HG02642 (cell line): Measurements from ENCODE around the gene MED12L.
A peak's percentile ranks its signal among the peaks of the same experiment; 100 is the strongest.
"Not testable (repeated sequence)": the region's sequence is repeated elsewhere in the genome, so short reads cannot be mapped to it uniquely, and the experiment has no call there.

Source experiments
- ATAC-seq: cut with Tn5 transposase; IDR thresholded peaks from one replicate; pipeline ENCODE4 v1.9.1; 2021; ENCODE audit warnings: mild to moderate bottlenecking; ENCODE audit not compliant: unreplicated experiment, poor library complexity

The MED12L gene

GRCh38 chr3:151230646-151231045, 145.2 kb downstream of the MED12L start:
- peak; percentile 55 for ATAC-seq

GRCh38 chr3:151232403-151232802, 146.9 kb downstream of the MED12L start:
- ATAC-seq: not testable (repeated sequence)

GRCh38 chr3:151232991-151233390, 147.5 kb downstream of the MED12L start:
- ATAC-seq: no peak

- no peak for ATAC-seq
Measured at GRCh38 chr3:151234825-151235224, 149.4 kb downstream of the MED12L start.

GRCh38 chr3:151236316-151236715, 150.9 kb downstream of the MED12L start:
- ATAC-seq: no peak

- ATAC-seq: no peak
Measured at GRCh38 chr3:151236736-151237135, 151.3 kb downstream of the MED12L start.

- not testable (repeated sequence) for ATAC-seq
Measured at GRCh38 chr3:151242006-151242405, 156.5 kb downstream of the MED12L start.

GRCh38 chr3:151248772-151249337, 163.4 kb downstream of the MED12L start:
- no peak for ATAC-seq

GRCh38 chr3:151256749-151257148, 171.3 kb downstream of the MED12L start:
- no peak for ATAC-seq

- no peak for ATAC-seq
Measured at GRCh38 chr3:151259664-151260063, 174.2 kb downstream of the MED12L start.

GRCh38 chr3:151262871-151263525, 177.5 kb downstream of the MED12L start:
- no peak for ATAC-seq

GRCh38 chr3:151264605-151265004, 179.1 kb downstream of the MED12L start:
- no peak for ATAC-seq

GRCh38 chr3:151265166-151265565, 179.7 kb downstream of the MED12L start:
- no peak for ATAC-seq

- ATAC-seq: peak; percentile 97
Measured at GRCh38 chr3:151265866-151266265, 180.4 kb downstream of the MED12L start.

GRCh38 chr3:151267066-151267465, 181.6 kb downstream of the MED12L start:
- ATAC-seq: no peak

GRCh38 chr3:151268267-151269235, 183.1 kb downstream of the MED12L start:
- ATAC-seq: peak; percentile 56

GRCh38 chr3:151269631-151270030, 184.2 kb downstream of the MED12L start:
- no peak for ATAC-seq

GRCh38 chr3:151275091-151275490, 189.6 kb downstream of the MED12L start:
- no peak for ATAC-seq

GRCh38 chr3:151276038-151276686, 190.7 kb downstream of the MED12L start:
- ATAC-seq: peak; percentile 10

GRCh38 chr3:151276687-151277042, 191.2 kb downstream of the MED12L start:
- ATAC-seq: peak; percentile 79

- ATAC-seq: no peak
Measured at GRCh38 chr3:151278230-151278629, 192.8 kb downstream of the MED12L start, which contains the start of gene P2RY14. Gene P2RY14 (minus strand): TSS chr3:151278542. CDS start chr3:151214316, 64,226 bp downstream.
